ENCODE data around the gene HLA-DPA1. TPM values are rescaled to one million over a fixed set of nuclear protein-coding genes. Genes with fewer than 3 reads are reported as not detected.

HLA-DPA1 gene
- total and polyA plus RNA-seq, 4 donors: 12.0 to 49.3 (median 29.2) TPM

- no peak for TF ChIP-seq YY1 (IDR thresholded peaks at IDR 0.05)
Measured at GRCh38 chr6:33018418-33018817, 55.0 kb downstream of the HLA-DPA1 start (continued).

GRCh38 chr6:33017694-33018353 lies 55.6 kb downstream of the HLA-DPA1 start:
- Histone ChIP-seq H3K4me3 (ENCODE audit: low read depth in 1 of 3, low read length in 3 of 3) (no peak overlapping the region), H3K27me3 (ENCODE audit: control insufficient read depth in 4 of 4, insufficient read depth in 4 of 4, low read length in 3 of 4) (peaks cover 0 to 4% (median 0%) of the 10 kb centered on the region in 4 donors), H3K4me1 (ENCODE audit: control insufficient read depth in 4 of 4, insufficient read depth in 4 of 4, low read length in 3 of 4) (peaks cover 0 to 8% (median 3%) of the 10 kb centered on the region in 4 donors), H3K9me3 (ENCODE audit: control insufficient read depth in 4 of 4, low read length in 3 of 4) (no peaks in the 10 kb centered on the region), H3K27ac (ENCODE audit: low read depth in 1 of 2, low read length in 2 of 2) (peak overlapping the region in 1 of 2 donors; percentile 69), H3K36me3 (ENCODE audit: control insufficient read depth in 4 of 4, insufficient read depth in 3 of 4, low read depth in 1 of 4, low read length in 3 of 4) (no peaks in the 10 kb centered on the region), H3K9ac (ENCODE audit: low read depth in 1 of 2, low read length in 2 of 2) (no peak overlapping the region)
- no peak for TF ChIP-seq FOXA2 (IDR thresholded peaks at IDR 0.05)
- no peak for TF ChIP-seq MAX (IDR thresholded peaks at IDR 0.05)
- no peak for TF ChIP-seq EGR1 (IDR thresholded peaks at IDR 0.05; ENCODE audit: low read depth in 2 of 2)
- TF ChIP-seq HNF4G (IDR thresholded peaks at IDR 0.05): no peak
- no peak for TF ChIP-seq ATF3 (IDR thresholded peaks at IDR 0.05)
- no peak for TF ChIP-seq JUND (IDR thresholded peaks at IDR 0.05)
- TF ChIP-seq HNF4A (conservative IDR thresholded peaks at IDR 0.05): no peak
- TF ChIP-seq REST (IDR thresholded peaks at IDR 0.05): no peak
- WGBS: 80% methylated on average over 3 of the region's 3 CpGs
- DNase-seq (ENCODE audit: low spot score): no peak

- Histone ChIP-seq H3K27ac (ENCODE audit: low read depth in 1 of 2, low read length in 2 of 2) (no peak overlapping the region), H3K4me1 (ENCODE audit: control insufficient read depth in 4 of 4, insufficient read depth in 4 of 4, low read length in 3 of 4) (peaks cover 0 to 8% (median 3%) of the 10 kb centered on the region in 4 donors), H3K36me3 (ENCODE audit: control insufficient read depth in 4 of 4, insufficient read depth in 3 of 4, low read depth in 1 of 4, low read length in 3 of 4) (no peaks in the 10 kb centered on the region), H3K9me3 (ENCODE audit: control insufficient read depth in 4 of 4, low read length in 3 of 4) (no peaks in the 10 kb centered on the region), H3K27me3 (ENCODE audit: control insufficient read depth in 4 of 4, insufficient read depth in 4 of 4, low read length in 3 of 4) (peaks cover 0 to 4% (median 0%) of the 10 kb centered on the region in 4 donors), H3K4me3 (ENCODE audit: low read depth in 1 of 3, low read length in 3 of 3) (no peak overlapping the region), H3K9ac (ENCODE audit: low read depth in 1 of 2, low read length in 2 of 2) (no peak overlapping the region)
- DNase-seq (ENCODE audit: low spot score): no peak
- no peak for TF ChIP-seq REST (IDR thresholded peaks at IDR 0.05)
- no peak for TF ChIP-seq FOXA2 (IDR thresholded peaks at IDR 0.05)
- no peak for TF ChIP-seq JUND (IDR thresholded peaks at IDR 0.05)
- no peak for TF ChIP-seq FOXA1 (IDR thresholded peaks at IDR 0.05)
- no peak for TF ChIP-seq HNF4A (conservative IDR thresholded peaks at IDR 0.05)
- TF ChIP-seq NR2F2 (IDR thresholded peaks at IDR 0.05): no peak
- TF ChIP-seq RXRA (IDR thresholded peaks at IDR 0.05): no peak
- no peak for TF ChIP-seq HNF4G (IDR thresholded peaks at IDR 0.05)
- 68% methylated on average over 4 of the region's 4 CpGs for WGBS
Measured at GRCh38 chr6:33017018-33017417, 56.4 kb downstream of the HLA-DPA1 start.
